ENCODE measurements around the gene VMP1. TPM values are rescaled to one million over a fixed set of nuclear protein-coding genes. Genes with fewer than 3 reads are reported as not detected.

The VMP1 gene
- total RNA-seq, 1 donor from 2014 or later, result 183 TPM

GRCh38 chr17:59702304-59702703, 5.2 kb upstream of the VMP1 start:
- H3K36me3 ChIP-seq, result peaks cover 22 to 29% of the 10 kb centered on the region in 2 donors
- no peak for TF ChIP-seq CTCF (IDR thresholded peaks at IDR 0.05)
- peaks cover 6 to 13% of the 10 kb centered on the region in 2 donors for H3K4me1 ChIP-seq
- DNase-seq (ENCODE audit: low spot score in 2 of 2), result no peak
- H3K27me3 ChIP-seq, result no peaks in the 10 kb centered on the region
- no peaks in the 10 kb centered on the region for H3K9me3 ChIP-seq
- H3K27ac ChIP-seq, result no peak overlapping the region
- intact Hi-C loops (cut with DNase I), result loop anchor here (10.0 kb wide), 1 partner anchor 972 kb away; the partner anchor contains the start of gene BCAS3
- no peak overlapping the region for H3K4me3 ChIP-seq

- Histone ChIP-seq H3K4me1 (peaks cover 9 to 26% of the 10 kb centered on the region in 2 donors), H3K27ac (peak overlapping the region; percentile 91 to 95), H3K36me3 (no peaks in the 10 kb centered on the region), H3K27me3 (no peaks in the 10 kb centered on the region), H3K4me3 (peak overlapping the region; percentile 75 to 90), H3K9me3 (no peaks in the 10 kb centered on the region)
- DNase-seq (ENCODE audit: low spot score in 2 of 2), result no peak
- intact Hi-C loops (cut with DNase I), result loop anchor here (1.0 to 10.0 kb wide), 2 partner anchors 89 to 967 kb away; partner anchors contain the start of genes BCAS3 and CLTC
- no peak for TF ChIP-seq CTCF (IDR thresholded peaks at IDR 0.05)
These were observed 547 bp downstream of the VMP1 start for GRCh38 chr17:59707971-59708430.

GRCh38 chr17:59711936-59712335, 4.5 kb downstream of the VMP1 start:
- Histone ChIP-seq H3K36me3 (no peaks in the 10 kb centered on the region), H3K27ac (no peak overlapping the region), H3K4me3 (no peak overlapping the region), H3K27me3 (no peaks in the 10 kb centered on the region), H3K4me1 (peaks cover 3 to 12% of the 10 kb centered on the region in 2 donors), H3K9me3 (no peaks in the 10 kb centered on the region)
- intact Hi-C loops (cut with DNase I), result no loop called here
- no peak for TF ChIP-seq CTCF (IDR thresholded peaks at IDR 0.05)
- DNase-seq (ENCODE audit: low spot score in 2 of 2), result no peak

- Histone ChIP-seq H3K27me3 (no peaks in the 10 kb centered on the region), H3K4me3 (no peak overlapping the region), H3K4me1 (peaks cover 3 to 12% of the 10 kb centered on the region in 2 donors), H3K9me3 (no peaks in the 10 kb centered on the region), H3K27ac (no peak overlapping the region), H3K36me3 (no peaks in the 10 kb centered on the region)
- TF ChIP-seq CTCF (IDR thresholded peaks at IDR 0.05), result no peak
- intact Hi-C loops (cut with DNase I), result no loop called here
- no peak for DNase-seq (ENCODE audit: low spot score in 2 of 2)
These were observed 5.4 kb downstream of the VMP1 start for GRCh38 chr17:59712862-59713261.

- intact Hi-C loops (cut with DNase I), result no loop called here
- Histone ChIP-seq H3K9me3 (no peaks in the 10 kb centered on the region), H3K4me3 (no peak overlapping the region), H3K4me1 (peaks cover 0 to 7% of the 10 kb centered on the region in 2 donors), H3K27ac (no peak overlapping the region), H3K36me3 (no peaks in the 10 kb centered on the region), H3K27me3 (no peaks in the 10 kb centered on the region)
- DNase-seq (ENCODE audit: low spot score in 2 of 2), result no peak
- no peak for TF ChIP-seq CTCF (IDR thresholded peaks at IDR 0.05)
These were observed 6.8 kb downstream of the VMP1 start for GRCh38 chr17:59714255-59714654.

- Histone ChIP-seq H3K9me3 (no peaks in the 10 kb centered on the region), H3K4me1 (no peaks in the 10 kb centered on the region), H3K27ac (no peak overlapping the region), H3K27me3 (no peaks in the 10 kb centered on the region), H3K36me3 (no peaks in the 10 kb centered on the region), H3K4me3 (no peak overlapping the region)
- no peak for TF ChIP-seq CTCF (IDR thresholded peaks at IDR 0.05)
- no peak for DNase-seq (ENCODE audit: low spot score in 2 of 2)
- intact Hi-C loops (cut with DNase I), result no loop called here
These were observed 9.0 kb downstream of the VMP1 start for GRCh38 chr17:59716427-59716826.
